A549 (cell line): ENCODE results near the gene RIMBP2. TPM values are rescaled to one million over a fixed set of nuclear protein-coding genes. Genes with fewer than 3 reads are reported as not detected.

Source experiments
- ATAC-seq, 2 experiments: fragments of 200-7000 bp in 1 of 2; fragments of >200 bp in 1 of 2; cut with Nextera tagmentation in 1 of 2; cut with Tn5 transposase in 1 of 2; 3 replicates each; pipeline versions ENCODE4 v1.8.0 to v1.9.1; 2018 to 2020; ENCODE audit warnings: mild to moderate bottlenecking in 1 of 2, moderate library complexity in 1 of 2
- CTCF ChIA-PET: fragments of 300-600 bp; sonication (Branson Sonifier 250); formaldehyde crosslinking; extraction: SDS; loops from one replicate; lab custom pipeline; 2021; ENCODE audit warnings: antibody characterized with exemption, inconsistent platforms; lab: Yijun Ruan, JAX
- POLR2A ChIA-PET: fragments of 350-600 bp; formaldehyde crosslinking; extraction: SDS; loops from one replicate; lab custom pipeline; 2021; ENCODE audit warnings: antibody characterized with exemption, inconsistent platforms; lab: Yijun Ruan, JAX
- DNase-seq, 2 experiments: peaks; one replicate each; pipeline versions ENCODE4 v3.0.0 to v3.0.0-alpha.2; 2011 to 2016; ENCODE audit warnings: low read depth in 1 of 2, low spot score in 1 of 2
- FAIRE-seq: peaks from 2 replicates; lab custom pipeline; 2011; peaks lifted over from hg19 to GRCh38; lab: Jason Lieb, UNC
- H3K27ac ChIP-seq, 2 experiments: fragments of >200 bp; sonication (Bioruptor Twin); formaldehyde crosslinking; 3 replicates each; pipeline ENCODE4 v1.5.1; 2016 to 2017
- H3K4me1 ChIP-seq: fragments of >200 bp; sonication (Bioruptor Twin); formaldehyde crosslinking; 3 replicates; pipeline ENCODE4 v1.6.1; 2016
- H3K4me2 ChIP-seq: fragments of >200 bp; sonication (Bioruptor Twin); formaldehyde crosslinking; 3 replicates; pipeline ENCODE4 v1.6.1; 2016
- H3K4me3 ChIP-seq: fragments of >200 bp; sonication (Bioruptor Twin); formaldehyde crosslinking; 3 replicates; pipeline ENCODE4 v1.5.1; 2016
- H3K9me3 ChIP-seq: fragments of >200 bp; sonication (Bioruptor Twin); formaldehyde crosslinking; 3 replicates; pipeline ENCODE4 v1.6.1; 2016
- BHLHE40 ChIP-seq: IDR thresholded peaks from 2 replicates; pipeline ENCODE4 v1.6.1; 2012; ENCODE audit warnings: low read depth, low read length, inconsistent platforms
- FOSL2 ChIP-seq, 2 experiments: fragments of 450-650 bp in 1 of 2; fragments of >200 bp in 1 of 2; sonication (Bioruptor Twin) in 1 of 2; formaldehyde crosslinking; IDR thresholded peaks; 2 replicates each; pipeline versions ENCODE4 v1.5.0 to v1.6.1; 2016 to 2020; ENCODE audit warnings: mild to moderate bottlenecking in 1 of 2, moderate library complexity in 1 of 2
- HDAC2 ChIP-seq: fragments of 200-600 bp; sonication (generic); IDR thresholded peaks from 2 replicates; pipeline ENCODE4 v1.6.1; 2016
- HOXB13 ChIP-seq: fragments of 250-450 bp; sonication (Bioruptor Pico); IDR thresholded peaks from 2 replicates; pipeline ENCODE4 v1.5.0; 2020; ENCODE audit warnings: low read depth, mild to moderate bottlenecking, moderate library complexity
- JUN ChIP-seq, 2 experiments: fragments of >200 bp; sonication (Bioruptor Twin); formaldehyde crosslinking; IDR thresholded peaks; 2 replicates in 1 of 2; 3 replicates in 1 of 2; pipeline ENCODE4 v1.6.1; 2016 to 2017
- JUNB ChIP-seq: fragments of >200 bp; sonication (Bioruptor Twin); formaldehyde crosslinking; IDR thresholded peaks from 2 replicates; pipeline ENCODE4 v1.6.1; 2016
- KDM1A ChIP-seq: fragments of 200-600 bp; sonication (generic); IDR thresholded peaks from 2 replicates; pipeline ENCODE4 v1.6.1; 2016; ENCODE audit warnings: low read depth, mild to moderate bottlenecking
- KDM5A ChIP-seq: fragments of 200-600 bp; sonication (generic); IDR thresholded peaks from 2 replicates; pipeline ENCODE4 v1.6.1; 2016; ENCODE audit warnings: antibody characterized with exemption, mild to moderate bottlenecking
- MAFK ChIP-seq: fragments of 450-650 bp; IDR thresholded peaks from 2 replicates; pipeline ENCODE4 v1.6.1; 2014; ENCODE audit not compliant: partially characterized antibody
- MYC ChIP-seq: IDR thresholded peaks from 2 replicates; pipeline ENCODE4 v1.6.1; 2012; ENCODE audit warnings: mild to moderate bottlenecking, inconsistent platforms, low read length, improper control_type of control experiment, borderline replicate concordance
- PHF8 ChIP-seq: fragments of 200-600 bp; sonication (generic); IDR thresholded peaks from 2 replicates; pipeline ENCODE4 v1.6.1; 2016; ENCODE audit warnings: low read depth, mild to moderate bottlenecking, antibody characterized with exemption, moderate library complexity, borderline replicate concordance
- RAD21 ChIP-seq, 2 experiments: fragments of >200 bp in 1 of 2; sonication (Bioruptor Twin) in 1 of 2; formaldehyde crosslinking in 1 of 2; IDR thresholded peaks in 1 of 2; conservative IDR thresholded peaks in 1 of 2; 2 replicates in 1 of 2; 3 replicates in 1 of 2; pipeline ENCODE4 v1.6.1; 2012 to 2018; ENCODE audit warnings: inconsistent platforms in 1 of 2
- RFX5 ChIP-seq: fragments of 450-650 bp; IDR thresholded peaks from 2 replicates; pipeline ENCODE4 v1.7.1; 2014; ENCODE audit warnings: antibody characterized with exemption, mild to moderate bottlenecking, moderate library complexity
- SMC3 ChIP-seq: fragments of >200 bp; sonication (Bioruptor Twin); formaldehyde crosslinking; IDR thresholded peaks from 3 replicates; pipeline ENCODE4 v1.6.1; 2018; ENCODE audit warnings: inconsistent platforms
- SREBF2 ChIP-seq: fragments of 450-650 bp; IDR thresholded peaks from 2 replicates; pipeline ENCODE4 v1.6.1; 2014; ENCODE audit warnings: mild to moderate bottlenecking, moderate library complexity
- TFCP2L1 ChIP-seq: fragments of 250-450 bp; sonication (Bioruptor Pico); IDR thresholded peaks from 2 replicates; pipeline ENCODE4 v1.5.0; 2021; ENCODE audit warnings: mild to moderate bottlenecking
- ZFP36 ChIP-seq: fragments of 450-650 bp; IDR thresholded peaks from 2 replicates; pipeline ENCODE4 v1.6.1; 2014; ENCODE audit warnings: borderline replicate concordance; ENCODE audit not compliant: partially characterized antibody
- ZSCAN20 ChIP-seq: fragments of 250-450 bp; sonication (Bioruptor Pico); IDR thresholded peaks from 2 replicates; pipeline ENCODE4 v1.8.0; 2022; ENCODE audit warnings: mild to moderate bottlenecking, moderate library complexity
- WGBS: methylation state at CpG from one replicate; pipeline ENCODE4 v1.1.6; 2017; ENCODE audit errors: missing lambda C conversion rate; 5-methylcytosine and 5-hydroxymethylcytosine counted together
- polyA plus RNA-seq, 4 experiments: library from polyadenylated mRNA; depleted of rRNA in 3 of 4; stranded (reverse); fragments of >200 nt; fragmentation: RNase III in 1 of 4; extraction: RNeasy Plus Mini Kit Qiagen cat#74134 plus additional on column Dnase treatment in 1 of 4; gene quantifications; 2 replicates in 3 of 4; 3 replicates in 1 of 4; pipeline ENCODE4 v1.2.3, GENCODE V29; 2011 to 2017
- TF ChIP-seq, protein P1 (sequence below): IDR thresholded peaks from 2 replicates; pipeline ENCODE4 v1.6.1; 2012
- TF ChIP-seq, protein P2 (sequence below): fragments of >200 bp; sonication (Bioruptor Twin); formaldehyde crosslinking; IDR thresholded peaks from 3 replicates; pipeline ENCODE4 v1.6.1; 2016
- TF ChIP-seq, protein P3 (sequence below): fragments of 200-600 bp; sonication (generic); IDR thresholded peaks from 2 replicates; pipeline ENCODE4 v1.6.1; 2016; ENCODE audit warnings: antibody characterized with exemption, mild to moderate bottlenecking, moderate library complexity

Gene RIMBP2
- polyA plus RNA-seq, 2 of the 4 experiments (the other 2 are of a cell fraction) = not detected

DNA sequence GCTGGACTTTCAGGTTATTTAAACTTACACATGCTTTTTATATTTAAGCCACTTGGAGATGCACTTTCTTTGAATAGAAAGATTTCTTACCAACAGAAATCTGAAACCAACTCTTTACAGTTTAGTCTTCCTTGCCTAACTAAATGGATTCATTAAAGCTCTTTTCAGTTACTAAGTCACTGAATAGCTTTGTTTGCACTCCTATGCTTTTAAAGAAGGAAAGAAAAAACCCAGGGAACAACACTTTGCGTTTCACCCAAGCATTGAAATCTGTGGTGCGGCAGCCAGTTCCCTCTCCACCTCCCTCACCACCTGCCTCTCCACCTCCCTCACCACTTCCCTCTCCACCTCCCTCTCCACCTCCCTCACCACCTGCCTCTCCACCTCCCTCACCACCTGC is 70.3 kb downstream of the RIMBP2 start:
- ChIA-PET CTCF (no interaction called here), POLR2A (no interaction called here)
- no peak overlapping the region for H3K4me3 ChIP-seq
- DNase-seq = no peak
- H3K27ac ChIP-seq = no peak overlapping the region
- no peak for FAIRE-seq
- no peak overlapping the region for H3K4me2 ChIP-seq
- H3K4me1 ChIP-seq = no peaks in the 10 kb centered on the region
- ATAC-seq = no peak
- 4% methylated on average over 2 of the region's 2 CpGs for WGBS
- no peaks in the 10 kb centered on the region for H3K9me3 ChIP-seq
- no peak for TF ChIP-seq RFX5
- TF ChIP-seq SREBF2 = no peak
- TF ChIP-seq MYC = no peak
- no peak for TF ChIP-seq MAFK
- TF ChIP-seq JUN (IDR thresholded peaks at IDR 0.05) = no peak
- TF ChIP-seq, protein P1, sequence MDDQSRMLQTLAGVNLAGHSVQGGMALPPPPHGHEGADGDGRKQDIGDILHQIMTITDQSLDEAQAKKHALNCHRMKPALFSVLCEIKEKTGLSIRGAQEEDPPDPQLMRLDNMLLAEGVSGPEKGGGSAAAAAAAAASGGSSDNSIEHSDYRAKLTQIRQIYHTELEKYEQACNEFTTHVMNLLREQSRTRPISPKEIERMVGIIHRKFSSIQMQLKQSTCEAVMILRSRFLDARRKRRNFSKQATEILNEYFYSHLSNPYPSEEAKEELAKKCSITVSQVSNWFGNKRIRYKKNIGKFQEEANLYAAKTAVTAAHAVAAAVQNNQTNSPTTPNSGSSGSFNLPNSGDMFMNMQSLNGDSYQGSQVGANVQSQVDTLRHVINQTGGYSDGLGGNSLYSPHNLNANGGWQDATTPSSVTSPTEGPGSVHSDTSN = no peak
- TF ChIP-seq, protein P2, sequence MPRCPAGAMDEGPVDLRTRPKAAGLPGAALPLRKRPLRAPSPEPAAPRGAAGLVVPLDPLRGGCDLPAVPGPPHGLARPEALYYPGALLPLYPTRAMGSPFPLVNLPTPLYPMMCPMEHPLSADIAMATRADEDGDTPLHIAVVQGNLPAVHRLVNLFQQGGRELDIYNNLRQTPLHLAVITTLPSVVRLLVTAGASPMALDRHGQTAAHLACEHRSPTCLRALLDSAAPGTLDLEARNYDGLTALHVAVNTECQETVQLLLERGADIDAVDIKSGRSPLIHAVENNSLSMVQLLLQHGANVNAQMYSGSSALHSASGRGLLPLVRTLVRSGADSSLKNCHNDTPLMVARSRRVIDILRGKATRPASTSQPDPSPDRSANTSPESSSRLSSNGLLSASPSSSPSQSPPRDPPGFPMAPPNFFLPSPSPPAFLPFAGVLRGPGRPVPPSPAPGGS = no peak
- TF ChIP-seq, protein P3, sequence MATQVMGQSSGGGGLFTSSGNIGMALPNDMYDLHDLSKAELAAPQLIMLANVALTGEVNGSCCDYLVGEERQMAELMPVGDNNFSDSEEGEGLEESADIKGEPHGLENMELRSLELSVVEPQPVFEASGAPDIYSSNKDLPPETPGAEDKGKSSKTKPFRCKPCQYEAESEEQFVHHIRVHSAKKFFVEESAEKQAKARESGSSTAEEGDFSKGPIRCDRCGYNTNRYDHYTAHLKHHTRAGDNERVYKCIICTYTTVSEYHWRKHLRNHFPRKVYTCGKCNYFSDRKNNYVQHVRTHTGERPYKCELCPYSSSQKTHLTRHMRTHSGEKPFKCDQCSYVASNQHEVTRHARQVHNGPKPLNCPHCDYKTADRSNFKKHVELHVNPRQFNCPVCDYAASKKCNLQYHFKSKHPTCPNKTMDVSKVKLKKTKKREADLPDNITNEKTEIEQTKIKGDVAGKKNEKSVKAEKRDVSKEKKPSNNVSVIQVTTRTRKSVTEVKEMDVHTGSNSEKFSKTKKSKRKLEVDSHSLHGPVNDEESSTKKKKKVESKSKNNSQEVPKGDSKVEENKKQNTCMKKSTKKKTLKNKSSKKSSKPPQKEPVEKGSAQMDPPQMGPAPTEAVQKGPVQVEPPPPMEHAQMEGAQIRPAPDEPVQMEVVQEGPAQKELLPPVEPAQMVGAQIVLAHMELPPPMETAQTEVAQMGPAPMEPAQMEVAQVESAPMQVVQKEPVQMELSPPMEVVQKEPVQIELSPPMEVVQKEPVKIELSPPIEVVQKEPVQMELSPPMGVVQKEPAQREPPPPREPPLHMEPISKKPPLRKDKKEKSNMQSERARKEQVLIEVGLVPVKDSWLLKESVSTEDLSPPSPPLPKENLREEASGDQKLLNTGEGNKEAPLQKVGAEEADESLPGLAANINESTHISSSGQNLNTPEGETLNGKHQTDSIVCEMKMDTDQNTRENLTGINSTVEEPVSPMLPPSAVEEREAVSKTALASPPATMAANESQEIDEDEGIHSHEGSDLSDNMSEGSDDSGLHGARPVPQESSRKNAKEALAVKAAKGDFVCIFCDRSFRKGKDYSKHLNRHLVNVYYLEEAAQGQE = no peak
- no peak for TF ChIP-seq FOSL2 (IDR thresholded peaks at IDR 0.05)
- no peak for TF ChIP-seq FOSL2 (CRISPR knock-in tag; IDR thresholded peaks at IDR 0.05)
- no peak for TF ChIP-seq KDM5A
- no peak for TF ChIP-seq KDM1A
- TF ChIP-seq SMC3 = no peak
- TF ChIP-seq JUNB = no peak
- TF ChIP-seq TFCP2L1 (CRISPR knock-in tag) = no peak
- no peak for TF ChIP-seq ZSCAN20 (CRISPR knock-in tag)
- TF ChIP-seq ZFP36 = no peak
- TF ChIP-seq BHLHE40 = no peak
- no peak for TF ChIP-seq HDAC2
- no peak for TF ChIP-seq PHF8

DNA sequence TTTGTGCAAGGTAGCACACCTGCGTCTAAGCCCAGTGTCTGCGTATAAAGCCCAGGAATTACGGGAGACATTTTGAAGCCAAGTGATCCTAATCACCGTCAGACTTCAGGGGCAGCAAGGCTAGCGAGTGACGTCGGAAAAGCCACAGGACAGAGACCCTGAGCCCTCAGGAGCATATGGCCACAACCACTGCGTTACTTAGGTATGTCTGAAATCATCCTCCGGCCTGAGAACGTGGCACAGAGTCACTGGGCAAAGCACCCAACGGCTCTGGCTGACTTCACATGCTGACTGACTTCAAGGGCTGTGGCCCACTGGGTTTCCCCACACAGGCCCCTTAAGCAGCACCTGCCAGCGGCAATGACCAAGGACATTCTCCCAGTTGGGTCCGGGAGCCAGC is 71.5 kb downstream of the RIMBP2 start:
- TF ChIP-seq SMC3 (no peak), RAD21 (conservative IDR thresholded peaks at IDR 0.05 in 1 of 2, IDR thresholded peaks at IDR 0.05 in 1 of 2) (no peak), HOXB13 (CRISPR knock-in tag) (no peak)
- H3K4me3 ChIP-seq = no peak overlapping the region
- CTCF ChIA-PET = no interaction called here
- H3K4me2 ChIP-seq = no peak overlapping the region
- no peak for DNase-seq
- no peaks in the 10 kb centered on the region for H3K4me1 ChIP-seq
- H3K9me3 ChIP-seq = no peaks in the 10 kb centered on the region
- H3K27ac ChIP-seq = no peak overlapping the region
- FAIRE-seq = no peak
- WGBS = 38% methylated on average over 13 of the region's 13 CpGs
- POLR2A ChIA-PET = no interaction called here
- no peak for ATAC-seq
